ENCODE measurements around the gene RIOK1.

- no peak for TF ChIP-seq POLR2A (IDR thresholded peaks at IDR 0.05)
- TF ChIP-seq CTCF (IDR thresholded peaks at IDR 0.05 in 4 of 5, conservative IDR thresholded peaks at IDR 0.05 in 1 of 5) = no peak
Observed at GRCh38 chr6:7343546-7344475, 45.8 kb upstream of the RIOK1 start.
